Measurements from ENCODE around the gene ATXN2. TPM values are rescaled to one million over a fixed set of nuclear protein-coding genes. Genes with fewer than 3 reads are reported as not detected.
"Not testable (repeated sequence)": the region's sequence is repeated elsewhere in the genome, so short reads cannot be mapped to it uniquely, and the experiment has no call there.

Gene ATXN2
- total RNA-seq, 1 experiment from 2014 or later, result 72.9 TPM

DNA sequence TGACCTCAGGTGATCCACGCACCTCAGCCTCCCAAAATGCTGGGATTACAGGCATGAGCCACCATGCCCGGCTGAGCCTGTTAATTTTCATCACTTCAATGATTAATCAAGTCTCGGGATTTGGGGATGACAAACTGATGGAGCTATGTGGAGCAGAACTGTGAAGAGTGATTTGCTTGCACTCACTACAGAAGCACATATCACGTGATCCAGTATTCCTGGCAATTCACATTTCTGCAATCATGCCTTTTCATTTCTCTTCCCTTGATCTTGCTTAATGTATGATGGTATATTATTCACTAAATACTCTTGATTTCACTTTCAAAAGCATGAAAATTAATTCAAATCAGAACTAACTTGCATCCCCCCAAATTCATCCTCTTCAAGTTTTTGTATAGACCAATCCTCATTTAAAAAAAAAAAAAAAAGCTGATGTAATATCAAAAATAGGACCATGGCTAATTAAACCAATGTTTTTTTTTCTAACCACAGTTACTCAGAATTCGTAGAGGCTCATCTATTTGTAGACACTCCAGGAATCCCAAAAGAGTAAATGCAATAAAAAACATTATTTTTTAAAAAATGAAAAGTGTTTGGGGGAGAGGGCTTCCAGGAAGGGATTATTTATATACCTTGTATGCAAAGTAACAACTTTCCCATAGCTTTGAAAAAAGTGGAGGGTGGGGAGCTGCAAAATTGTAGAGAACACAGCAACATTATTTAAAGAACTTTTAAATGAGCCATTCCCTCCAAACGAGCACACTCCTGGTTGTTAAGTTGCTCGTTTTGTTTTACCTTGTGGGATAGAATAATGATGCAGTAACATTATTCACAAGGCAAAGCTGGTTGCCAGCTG, 7.0 kb upstream of the ATXN2 start:
- Histone ChIP-seq H3K56ac (ENCODE audit: insufficient read length, low read depth, low read length) (no peak overlapping the region), H3K79me1 (ENCODE audit: insufficient read depth, low read depth, low read length, poor library complexity, severe bottlenecking) (no peaks in the 10 kb centered on the region), H2AK5ac (ENCODE audit: insufficient read length, low read length) (no peak overlapping the region), H3K4me2 (ENCODE audit: insufficient read depth, insufficient read length, low read length) (no peak overlapping the region), H4K8ac (replicated peaks; ENCODE audit: insufficient read length, low read depth, low read length) (no peak overlapping the region), H3K14ac (ENCODE audit: insufficient read depth, low read length) (no peak overlapping the region), H2BK20ac (ENCODE audit: low read depth, low read length, poor library complexity, severe bottlenecking) (no peak overlapping the region), H3K27me3 (ENCODE audit: insufficient read depth, low read length) (no peaks in the 10 kb centered on the region), H3K23ac (ENCODE audit: insufficient read length, low read depth, low read length) (no peak overlapping the region), H2BK12ac (ENCODE audit: insufficient read length, low read depth, low read length) (no peak overlapping the region), H3K27ac (ENCODE audit: insufficient read length, low read depth, low read length) (no peak overlapping the region), H3K23me2 (ENCODE audit: insufficient read length, low read depth, low read length, poor library complexity, severe bottlenecking) (no peaks in the 10 kb centered on the region), H3K79me2 (ENCODE audit: insufficient read depth, low read length) (no peaks in the 10 kb centered on the region), H2AFZ (ENCODE audit: low read length) (no peak overlapping the region), H3K18ac (ENCODE audit: insufficient read length, low read depth, low read length) (no peak overlapping the region), H3T11ph (ENCODE audit: low read length) (no peak overlapping the region), H4K5ac (ENCODE audit: insufficient read length, low read depth, low read length) (no peak overlapping the region), H3K9ac (ENCODE audit: extremely low read depth, insufficient read length, low read length) (no peak overlapping the region), H4K91ac (ENCODE audit: insufficient read length, low read depth, low read length) (no peak overlapping the region), H3K4ac (ENCODE audit: low read depth, low read length) (no peak overlapping the region), H2BK120ac (ENCODE audit: low read depth, low read length, poor library complexity, severe bottlenecking) (no peak overlapping the region), H2BK15ac (ENCODE audit: low read depth, low read length) (no peak overlapping the region), H3K4me1 (ENCODE audit: insufficient read depth, low read length) (no peaks in the 10 kb centered on the region), H3K9me3 (ENCODE audit: control insufficient read depth, low read depth, low read length) (no peaks in the 10 kb centered on the region), H4K20me1 (ENCODE audit: control insufficient read depth, insufficient read depth, insufficient read length) (no peaks in the 10 kb centered on the region), H2BK5ac (ENCODE audit: insufficient read length, low read length) (no peak overlapping the region)
- Mint-ChIP-seq H3K4me3 (no peak overlapping the region), H3K4me1 (no peaks in the 10 kb centered on the region), H3K27me3 (ENCODE audit: low read depth) (no peaks in the 10 kb centered on the region), H3K9me3 (peaks cover 5 to 8% of the 10 kb centered on the region in 2 experiments; a peak in 4 of 5 replicates), H3K27ac (no peak overlapping the region), H3K36me3 (ENCODE audit: insufficient read depth in 1 of 3, low read depth in 3 of 3) (peaks cover 0 to 6% (median 0%) of the 10 kb centered on the region in 3 experiments; a peak in 2 of 7 replicates)
- DNase-seq, result no peak
- WGBS (ENCODE audit: extremely low coverage, insufficient read length, low lambda C conversion rate), result no CpG with 5 or more reads among the region's 7 CpGs
- TF ChIP-seq, protein P1, sequence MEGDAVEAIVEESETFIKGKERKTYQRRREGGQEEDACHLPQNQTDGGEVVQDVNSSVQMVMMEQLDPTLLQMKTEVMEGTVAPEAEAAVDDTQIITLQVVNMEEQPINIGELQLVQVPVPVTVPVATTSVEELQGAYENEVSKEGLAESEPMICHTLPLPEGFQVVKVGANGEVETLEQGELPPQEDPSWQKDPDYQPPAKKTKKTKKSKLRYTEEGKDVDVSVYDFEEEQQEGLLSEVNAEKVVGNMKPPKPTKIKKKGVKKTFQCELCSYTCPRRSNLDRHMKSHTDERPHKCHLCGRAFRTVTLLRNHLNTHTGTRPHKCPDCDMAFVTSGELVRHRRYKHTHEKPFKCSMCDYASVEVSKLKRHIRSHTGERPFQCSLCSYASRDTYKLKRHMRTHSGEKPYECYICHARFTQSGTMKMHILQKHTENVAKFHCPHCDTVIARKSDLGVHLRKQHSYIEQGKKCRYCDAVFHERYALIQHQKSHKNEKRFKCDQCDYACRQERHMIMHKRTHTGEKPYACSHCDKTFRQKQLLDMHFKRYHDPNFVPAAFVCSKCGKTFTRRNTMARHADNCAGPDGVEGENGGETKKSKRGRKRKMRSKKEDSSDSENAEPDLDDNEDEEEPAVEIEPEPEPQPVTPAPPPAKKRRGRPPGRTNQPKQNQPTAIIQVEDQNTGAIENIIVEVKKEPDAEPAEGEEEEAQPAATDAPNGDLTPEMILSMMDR (conservative IDR thresholded peaks at IDR 0.05), result no peak

DNA sequence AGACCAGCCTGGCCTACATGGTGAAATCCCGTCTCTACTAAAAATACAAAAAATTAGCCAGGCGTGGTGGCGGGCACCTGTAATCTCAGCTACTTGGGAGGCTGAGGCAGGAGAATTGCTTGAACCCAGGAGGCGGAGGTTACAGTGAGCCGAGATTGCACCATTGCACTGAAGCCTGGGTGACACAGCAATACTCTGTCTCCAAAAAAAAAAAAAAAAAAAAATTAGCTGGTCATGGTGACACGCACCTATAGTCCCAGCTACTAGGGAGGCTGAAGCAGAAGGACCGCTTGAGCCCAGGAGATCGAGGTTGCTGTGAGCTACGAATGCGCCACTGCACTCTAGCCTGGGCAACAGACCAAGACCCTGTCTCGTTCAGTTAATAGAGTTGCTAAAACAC, 3.7 kb upstream of the ATXN2 start:
- not testable (repeated sequence) for H4K5ac ChIP-seq (ENCODE audit: insufficient read length, low read depth, low read length); H3K9me3 ChIP-seq (ENCODE audit: control insufficient read depth, low read depth, low read length); H3K18ac ChIP-seq (ENCODE audit: insufficient read length, low read depth, low read length); H2BK120ac ChIP-seq (ENCODE audit: low read depth, low read length, poor library complexity, severe bottlenecking); H3K23ac ChIP-seq (ENCODE audit: insufficient read length, low read depth, low read length); H4K20me1 ChIP-seq (ENCODE audit: control insufficient read depth, insufficient read depth, insufficient read length); H3K27me3 Mint-ChIP-seq (ENCODE audit: low read depth); H3K27ac Mint-ChIP-seq; H3K56ac ChIP-seq (ENCODE audit: insufficient read length, low read depth, low read length); H3K4me3 Mint-ChIP-seq; H3K79me2 ChIP-seq (ENCODE audit: insufficient read depth, low read length); H2BK15ac ChIP-seq (ENCODE audit: low read depth, low read length); H3K4me1 ChIP-seq (ENCODE audit: insufficient read depth, low read length); H3K14ac ChIP-seq (ENCODE audit: insufficient read depth, low read length); H4K8ac ChIP-seq (replicated peaks; ENCODE audit: insufficient read length, low read depth, low read length); H2BK5ac ChIP-seq (ENCODE audit: insufficient read length, low read length); H3K27ac ChIP-seq (ENCODE audit: insufficient read length, low read depth, low read length); H3T11ph ChIP-seq (ENCODE audit: low read length); H3K4me1 Mint-ChIP-seq; H3K27me3 ChIP-seq (ENCODE audit: insufficient read depth, low read length); H3K9me3 Mint-ChIP-seq; H3K4me2 ChIP-seq (ENCODE audit: insufficient read depth, insufficient read length, low read length); H3K79me1 ChIP-seq (ENCODE audit: insufficient read depth, low read depth, low read length, poor library complexity, severe bottlenecking); H3K9ac ChIP-seq (ENCODE audit: extremely low read depth, insufficient read length, low read length); H4K91ac ChIP-seq (ENCODE audit: insufficient read length, low read depth, low read length); H3K4ac ChIP-seq (ENCODE audit: low read depth, low read length); H2BK20ac ChIP-seq (ENCODE audit: low read depth, low read length, poor library complexity, severe bottlenecking); H2AK5ac ChIP-seq (ENCODE audit: insufficient read length, low read length); H2BK12ac ChIP-seq (ENCODE audit: insufficient read length, low read depth, low read length); H2AFZ ChIP-seq (ENCODE audit: low read length); DNase-seq
- WGBS (ENCODE audit: extremely low coverage, insufficient read length, low lambda C conversion rate), result no CpG with 5 or more reads among the region's 11 CpGs
- H3K23me2 ChIP-seq (ENCODE audit: insufficient read length, low read depth, low read length, poor library complexity, severe bottlenecking), result peaks cover 12% of the 10 kb centered on the region
- peaks cover 0 to 11% (median 0%) of the 10 kb centered on the region in 3 experiments; a peak in 2 of 7 replicates for H3K36me3 Mint-ChIP-seq (ENCODE audit: insufficient read depth in 1 of 3, low read depth in 3 of 3)

Measured in H9 (cell line).